Activated effector memory CD4-positive, alpha-beta T cell treated with Interleukin-2 at 50 U/mL for 16 hours (primary cell): ENCODE measurements around the gene ACACB.

Source experiments
- DNase-seq: peaks from one replicate; pipeline ENCODE4 v3.0.0-alpha.2; 2020

The ACACB gene

GRCh38 chr12:109115758-109116610 is at the start of gene ACACB:
Gene ACACB, plus strand, starts transcription at chr12:109116587. Its CDS starts 22,819 bp downstream, at chr12:109139406.
- no peak for DNase-seq

GRCh38 chr12:109069307-109070271 is 46.8 kb upstream of the ACACB start:
- no peak for DNase-seq

GRCh38 chr12:109074866-109075265 is 41.5 kb upstream of the ACACB start:
- DNase-seq: no peak

GRCh38 chr12:109082751-109083150 is 33.6 kb upstream of the ACACB start:
- DNase-seq: no peak

GRCh38 chr12:109084425-109084824 is 32.0 kb upstream of the ACACB start:
- no peak for DNase-seq

- DNase-seq: no peak
Observed at GRCh38 chr12:109085590-109085989, 30.8 kb upstream of the ACACB start.

GRCh38 chr12:109087250-109087649 is 29.1 kb upstream of the ACACB start:
- no peak for DNase-seq

- DNase-seq: no peak
Observed at GRCh38 chr12:109088818-109089217, 27.6 kb upstream of the ACACB start.

- DNase-seq: no peak
Observed at GRCh38 chr12:109089683-109090082, 26.7 kb upstream of the ACACB start.

GRCh38 chr12:109092497-109093021 is 23.8 kb upstream of the ACACB start:
- no peak for DNase-seq

GRCh38 chr12:109093022-109093918 is 23.1 kb upstream of the ACACB start, which contains the start of gene ALKBH2:
Gene ALKBH2, minus strand, starts transcription at chr12:109093472. Its CDS starts 686 bp downstream, at chr12:109092786.
- DNase-seq: peak; percentile 89

GRCh38 chr12:109097140-109097434 is 19.3 kb upstream of the ACACB start:
- DNase-seq: no peak

- peak; percentile 96 for DNase-seq
Observed at GRCh38 chr12:109097435-109098182, 18.8 kb upstream of the ACACB start, which contains the start of gene UNG. Gene UNG, plus strand, starts transcription at chr12:109097597. Its CDS starts 83 bp downstream, at chr12:109097680.

- no peak for DNase-seq
Observed at GRCh38 chr12:109098183-109098604, 18.2 kb upstream of the ACACB start.

- DNase-seq: no peak
Observed at GRCh38 chr12:109098651-109099050, 17.7 kb upstream of the ACACB start.

- DNase-seq: no peak
Observed at GRCh38 chr12:109099431-109100020, 16.9 kb upstream of the ACACB start.

- no peak for DNase-seq
Observed at GRCh38 chr12:109100741-109101140, 15.6 kb upstream of the ACACB start.

GRCh38 chr12:109102491-109102890 is 13.9 kb upstream of the ACACB start:
- DNase-seq: no peak

- no peak for DNase-seq
Observed at GRCh38 chr12:109105176-109105575, 11.2 kb upstream of the ACACB start.

- no peak for DNase-seq
Observed at GRCh38 chr12:109109746-109110350, 6.5 kb upstream of the ACACB start.
